ENCODE results near the gene FAM181A.

DNA sequence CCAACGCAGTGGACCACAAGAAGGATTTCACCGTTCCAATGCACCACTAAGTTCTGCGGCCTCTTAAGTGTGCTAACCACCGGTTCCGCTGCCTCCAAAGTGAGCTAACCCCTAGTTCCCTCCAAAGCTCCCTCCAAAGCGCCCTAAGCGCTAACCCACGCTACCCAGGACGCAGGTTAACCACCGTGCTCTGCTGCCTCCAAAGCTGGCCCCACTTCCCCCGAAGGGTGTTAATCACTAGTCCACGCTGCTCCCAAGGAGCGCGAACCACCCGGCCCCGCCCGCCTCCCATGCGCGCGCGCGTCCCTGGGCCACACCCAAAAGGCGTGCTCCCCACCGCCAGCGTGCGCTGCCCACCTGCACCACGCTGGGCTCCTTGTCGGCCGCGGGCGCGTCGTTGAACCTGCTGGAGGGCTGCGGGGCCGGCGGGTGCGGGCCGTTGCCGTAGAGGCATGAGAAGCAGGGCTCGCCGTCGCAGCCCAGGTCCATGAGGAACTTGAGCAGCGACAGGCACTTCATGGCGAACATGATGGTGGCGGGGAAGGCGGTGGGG is 11.7 kb downstream of the FAM181A start:
- TF ChIP-seq, protein P1, sequence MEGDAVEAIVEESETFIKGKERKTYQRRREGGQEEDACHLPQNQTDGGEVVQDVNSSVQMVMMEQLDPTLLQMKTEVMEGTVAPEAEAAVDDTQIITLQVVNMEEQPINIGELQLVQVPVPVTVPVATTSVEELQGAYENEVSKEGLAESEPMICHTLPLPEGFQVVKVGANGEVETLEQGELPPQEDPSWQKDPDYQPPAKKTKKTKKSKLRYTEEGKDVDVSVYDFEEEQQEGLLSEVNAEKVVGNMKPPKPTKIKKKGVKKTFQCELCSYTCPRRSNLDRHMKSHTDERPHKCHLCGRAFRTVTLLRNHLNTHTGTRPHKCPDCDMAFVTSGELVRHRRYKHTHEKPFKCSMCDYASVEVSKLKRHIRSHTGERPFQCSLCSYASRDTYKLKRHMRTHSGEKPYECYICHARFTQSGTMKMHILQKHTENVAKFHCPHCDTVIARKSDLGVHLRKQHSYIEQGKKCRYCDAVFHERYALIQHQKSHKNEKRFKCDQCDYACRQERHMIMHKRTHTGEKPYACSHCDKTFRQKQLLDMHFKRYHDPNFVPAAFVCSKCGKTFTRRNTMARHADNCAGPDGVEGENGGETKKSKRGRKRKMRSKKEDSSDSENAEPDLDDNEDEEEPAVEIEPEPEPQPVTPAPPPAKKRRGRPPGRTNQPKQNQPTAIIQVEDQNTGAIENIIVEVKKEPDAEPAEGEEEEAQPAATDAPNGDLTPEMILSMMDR (IDR thresholded peaks at IDR 0.05): no peak
- TF ChIP-seq POLR2A (IDR thresholded peaks at IDR 0.05): no peak

Data from body of pancreas (tissue), 4 donors.